ENCODE measurements around the gene PTPRG. TPM values are rescaled to one million over a fixed set of nuclear protein-coding genes. Genes with fewer than 3 reads are reported as not detected.

Gene PTPRG
- total and polyA plus RNA-seq, 2 of the 13 experiments (the other 11 are each of a cell fraction or from before 2014, with no cell fraction given): 8.0 to 25.3 TPM

- no peak overlapping the region for H3K4me2 ChIP-seq (ENCODE audit: low read depth, low read length)
- H4K20me1 ChIP-seq (ENCODE audit: insufficient read depth, low read length): no peaks in the 10 kb centered on the region
- ChIA-PET POLR2A (no interaction called here), CTCF (ENCODE audit: low intra/inter-chr PET ratio, low total read pairs) (no interaction called here)
- FAIRE-seq: no peak
- WGBS (ENCODE audit: low lambda C conversion rate): 92% methylated on average over 2 of the region's 2 CpGs
- H3K4me1 ChIP-seq (ENCODE audit: insufficient read depth, low read length): no peaks in the 10 kb centered on the region
- ATAC-seq: no peak
- no peak overlapping the region for H3K9ac ChIP-seq (ENCODE audit: insufficient read depth, low read depth, low read length)
- H3K4me3 ChIP-seq (replicated peaks in 1 of 3; ENCODE audit: insufficient read depth in 1 of 3, low read depth in 2 of 3, low read length in 3 of 3): no peak overlapping the region
- no peak overlapping the region for H2AFZ ChIP-seq (ENCODE audit: low read length)
- no peak for DNase-seq (ENCODE audit: low spot score)
- TF ChIP-seq STAT6 (CRISPR knock-in tag; IDR thresholded peaks at IDR 0.05; ENCODE audit: borderline replicate concordance): no peak
- TF ChIP-seq U2AF2 (IDR thresholded peaks at IDR 0.05; ENCODE audit: low read depth, low read length): no peak
- no peak for TF ChIP-seq CAMTA2 (CRISPR knock-in tag; IDR thresholded peaks at IDR 0.05; ENCODE audit: borderline replicate concordance)
- no peak for TF ChIP-seq AKAP8 (CRISPR knock-in tag; IDR thresholded peaks at IDR 0.05)
- no peak for TF ChIP-seq ZNF609 (CRISPR knock-in tag; IDR thresholded peaks at IDR 0.05; ENCODE audit: borderline replicate concordance)
- no peak for TF ChIP-seq ZBTB10 (CRISPR knock-in tag; IDR thresholded peaks at IDR 0.05; ENCODE audit: borderline replicate concordance)
- TF ChIP-seq MYPOP (CRISPR knock-in tag; IDR thresholded peaks at IDR 0.05): no peak
- no peak for TF ChIP-seq PPARG (CRISPR knock-in tag; conservative IDR thresholded peaks at IDR 0.05)
- TF ChIP-seq SAFB2 (CRISPR knock-in tag; IDR thresholded peaks at IDR 0.05; ENCODE audit: borderline replicate concordance, low read depth): no peak
- no peak for TF ChIP-seq ZNF121 (CRISPR knock-in tag; IDR thresholded peaks at IDR 0.05)
- TF ChIP-seq GATA4 (IDR thresholded peaks at IDR 0.05; ENCODE audit: borderline replicate concordance, low read depth): no peak
- in situ Hi-C loops (cut with HindIII; ENCODE audit: extremely low pct_ligation_motif_present, low pct_unique_long_range_greater_than_20kb) (no loop called here), intact Hi-C loops (cut with micrococcal nuclease; ENCODE audit: unreplicated experiment) (no loop called here)
- H3K36me3 ChIP-seq (replicated peaks in 1 of 2; ENCODE audit: control insufficient read depth in 1 of 2, insufficient read depth in 2 of 2, low read length in 2 of 2): no peaks in the 10 kb centered on the region; a peak in 1 of 5 replicates
- no peak overlapping the region for H3K27ac ChIP-seq (ENCODE audit: extremely low read length, insufficient read depth, low read length)
- no peaks in the 10 kb centered on the region for H3K27me3 ChIP-seq (ENCODE audit: control insufficient read depth in 1 of 2, insufficient read depth in 2 of 2, low read length in 2 of 2)
- H3K9me3 ChIP-seq (ENCODE audit: low read length): no peaks in the 10 kb centered on the region
- H3K79me2 ChIP-seq (ENCODE audit: insufficient read depth, low read length): no peaks in the 10 kb centered on the region
- no TSS peak for BruUV-seq (replicated peaks)
Observed at GRCh38 chr3:62284442-62284841, 723.1 kb downstream of the PTPRG start.

Data from HepG2 (cell line).